ENCODE measurements around the gene CSMD2. TPM values are rescaled to one million over a fixed set of nuclear protein-coding genes. Genes with fewer than 3 reads are reported as not detected.

The CSMD2 gene
- total RNA-seq, 1 experiment from 2014 or later: 2.8 TPM

DNA sequence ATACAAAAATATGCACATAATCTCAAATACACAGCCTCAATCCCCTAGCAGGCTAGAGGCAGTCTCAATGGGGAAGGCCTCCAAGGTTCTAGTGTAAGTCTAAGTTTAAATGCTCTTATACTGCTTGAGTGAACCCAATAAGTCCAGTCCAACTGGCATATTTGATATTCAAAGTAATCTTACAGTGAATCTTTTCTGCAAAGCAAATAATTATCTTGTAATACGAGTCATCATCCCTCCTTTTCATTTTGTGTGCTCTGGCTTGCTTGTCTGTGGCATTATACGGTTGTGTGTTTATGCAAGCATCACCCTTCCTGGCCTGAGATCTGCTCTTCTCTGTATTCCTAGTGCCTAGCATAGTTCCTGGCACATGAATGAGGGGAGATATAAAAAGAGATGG lies 468.1 kb downstream of the CSMD2 start:
- Histone ChIP-seq H3K4me3 (ENCODE audit: low read depth, low read length, poor library complexity, severe bottlenecking) (no peak overlapping the region), H3K27me3 (replicated peaks; ENCODE audit: insufficient read depth, low read depth, low read length, poor library complexity) (no peaks in the 10 kb centered on the region), H3K9me3 (ENCODE audit: low read depth, low read length, poor library complexity, severe bottlenecking) (no peaks in the 10 kb centered on the region), H3K4me1 (ENCODE audit: insufficient read depth, low read length, poor library complexity, severe bottlenecking) (no peaks in the 10 kb centered on the region), H3K27ac (ENCODE audit: low read depth, low read length, poor library complexity, severe bottlenecking) (no peak overlapping the region), H3K36me3 (ENCODE audit: insufficient read depth, low read length, poor library complexity, severe bottlenecking) (no peaks in the 10 kb centered on the region)
- no peak for DNase-seq (ENCODE audit: low spot score)
- intact Hi-C loops (cut with micrococcal nuclease; ENCODE audit: unreplicated experiment): no loop called here
- TF ChIP-seq EZH2 (IDR thresholded peaks at IDR 0.05; ENCODE audit: borderline replicate concordance, low read depth, low read length, poor library complexity, severe bottlenecking): no peak
- TF ChIP-seq, protein P1, sequence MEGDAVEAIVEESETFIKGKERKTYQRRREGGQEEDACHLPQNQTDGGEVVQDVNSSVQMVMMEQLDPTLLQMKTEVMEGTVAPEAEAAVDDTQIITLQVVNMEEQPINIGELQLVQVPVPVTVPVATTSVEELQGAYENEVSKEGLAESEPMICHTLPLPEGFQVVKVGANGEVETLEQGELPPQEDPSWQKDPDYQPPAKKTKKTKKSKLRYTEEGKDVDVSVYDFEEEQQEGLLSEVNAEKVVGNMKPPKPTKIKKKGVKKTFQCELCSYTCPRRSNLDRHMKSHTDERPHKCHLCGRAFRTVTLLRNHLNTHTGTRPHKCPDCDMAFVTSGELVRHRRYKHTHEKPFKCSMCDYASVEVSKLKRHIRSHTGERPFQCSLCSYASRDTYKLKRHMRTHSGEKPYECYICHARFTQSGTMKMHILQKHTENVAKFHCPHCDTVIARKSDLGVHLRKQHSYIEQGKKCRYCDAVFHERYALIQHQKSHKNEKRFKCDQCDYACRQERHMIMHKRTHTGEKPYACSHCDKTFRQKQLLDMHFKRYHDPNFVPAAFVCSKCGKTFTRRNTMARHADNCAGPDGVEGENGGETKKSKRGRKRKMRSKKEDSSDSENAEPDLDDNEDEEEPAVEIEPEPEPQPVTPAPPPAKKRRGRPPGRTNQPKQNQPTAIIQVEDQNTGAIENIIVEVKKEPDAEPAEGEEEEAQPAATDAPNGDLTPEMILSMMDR (conservative IDR thresholded peaks at IDR 0.05; ENCODE audit: low read depth, low read length): no peak
- ChIA-PET CTCF (no interaction called here), POLR2A (ENCODE audit: low non-redundant PET) (no interaction called here)
- no TSS peak for BruUV-seq (replicated peaks)

DNA sequence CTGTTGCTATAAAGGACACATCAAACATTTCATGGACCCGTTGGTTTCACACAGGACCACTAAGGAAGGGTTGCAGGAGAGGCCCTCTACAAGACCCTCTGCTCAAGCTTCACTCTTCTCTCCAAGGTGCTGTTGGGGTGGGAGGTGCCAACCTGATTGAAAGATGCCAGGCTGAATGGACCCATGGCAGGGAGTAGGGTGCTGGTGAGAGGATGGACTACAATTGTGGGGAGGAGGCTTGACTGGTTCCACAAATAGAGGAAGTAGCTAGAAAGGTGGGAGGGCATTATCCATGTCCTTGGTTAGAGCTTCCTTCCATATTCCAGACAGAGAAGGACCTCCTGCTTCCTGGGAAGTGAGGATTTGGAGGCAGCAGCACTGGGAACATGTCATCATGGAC lies 468.7 kb downstream of the CSMD2 start:
- intact Hi-C loops (cut with micrococcal nuclease; ENCODE audit: unreplicated experiment): no loop called here
- CTCF ChIA-PET: no interaction called here
- no TSS peak for BruUV-seq (replicated peaks)
- H3K27me3 ChIP-seq (replicated peaks; ENCODE audit: insufficient read depth, low read depth, low read length, poor library complexity): no peaks in the 10 kb centered on the region
- H3K4me3 ChIP-seq (ENCODE audit: low read depth, low read length, poor library complexity, severe bottlenecking): no peak overlapping the region
- no peaks in the 10 kb centered on the region for H3K36me3 ChIP-seq (ENCODE audit: insufficient read depth, low read length, poor library complexity, severe bottlenecking)
- POLR2A ChIA-PET (ENCODE audit: low non-redundant PET): no interaction called here
- TF ChIP-seq, protein P1 (conservative IDR thresholded peaks at IDR 0.05; ENCODE audit: low read depth, low read length): no peak
- TF ChIP-seq EZH2 (IDR thresholded peaks at IDR 0.05; ENCODE audit: borderline replicate concordance, low read depth, low read length, poor library complexity, severe bottlenecking): no peak
- H3K4me1 ChIP-seq (ENCODE audit: insufficient read depth, low read length, poor library complexity, severe bottlenecking): no peaks in the 10 kb centered on the region
- no peak overlapping the region for H3K27ac ChIP-seq (ENCODE audit: low read depth, low read length, poor library complexity, severe bottlenecking)
- H3K9me3 ChIP-seq (ENCODE audit: low read depth, low read length, poor library complexity, severe bottlenecking): no peaks in the 10 kb centered on the region
- no peak for DNase-seq (ENCODE audit: low spot score)

DNA sequence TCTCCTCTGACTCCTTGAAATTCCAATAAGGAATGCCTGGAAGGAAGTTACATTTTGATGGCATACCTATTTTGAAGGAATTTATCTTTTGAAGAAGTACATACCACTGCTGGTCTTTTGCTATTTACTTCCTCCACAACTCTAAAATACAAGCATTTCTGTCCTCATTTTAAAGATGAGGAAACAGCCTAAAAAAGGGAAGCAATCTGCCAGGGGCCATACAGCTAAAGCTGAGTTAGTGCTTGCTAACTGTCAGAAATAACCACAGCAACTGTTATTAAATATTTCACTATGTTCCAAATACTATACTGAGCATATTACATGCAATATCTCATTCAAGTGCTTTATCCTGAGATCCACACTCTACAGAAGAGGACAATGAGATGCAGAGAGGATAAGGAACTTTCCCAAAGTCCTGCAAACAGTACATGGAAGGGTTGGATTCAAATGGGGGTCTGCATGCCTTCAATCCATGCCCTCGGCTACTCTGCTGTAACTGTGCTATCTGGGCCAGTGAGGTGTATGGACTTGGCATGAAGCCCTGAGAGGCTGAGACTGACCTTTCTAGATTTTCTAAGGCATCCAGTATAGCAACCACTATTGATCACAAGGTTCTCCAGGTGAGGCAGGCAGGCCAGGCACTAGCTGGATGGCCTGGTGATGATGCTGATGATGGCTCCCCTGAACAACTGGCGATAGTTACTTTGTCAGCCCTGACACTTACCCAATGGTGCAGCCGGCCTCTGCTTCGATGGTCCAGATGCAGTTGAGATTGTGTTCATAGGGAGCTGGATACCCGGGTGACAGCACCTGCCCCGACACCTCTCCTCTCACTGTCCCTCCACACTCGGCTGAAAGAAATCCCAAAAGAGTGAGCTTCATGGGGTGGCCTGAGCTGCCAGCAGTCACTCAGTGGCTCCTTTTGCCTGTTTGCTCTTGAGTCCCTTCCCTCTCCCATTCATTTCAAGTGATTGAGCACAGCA lies 472.5 kb downstream of the CSMD2 start:
- CTCF ChIA-PET: no interaction called here

More for the DNA sequence above, 472.5 kb downstream of the CSMD2 start:
- no peak for TF ChIP-seq EZH2 (IDR thresholded peaks at IDR 0.05; ENCODE audit: borderline replicate concordance, low read depth, low read length, poor library complexity, severe bottlenecking)
- TF ChIP-seq, protein P1 (conservative IDR thresholded peaks at IDR 0.05; ENCODE audit: low read depth, low read length): no peak
- no peaks in the 10 kb centered on the region for H3K36me3 ChIP-seq (ENCODE audit: insufficient read depth, low read length, poor library complexity, severe bottlenecking)
- intact Hi-C loops (cut with micrococcal nuclease; ENCODE audit: unreplicated experiment): no loop called here
- H3K4me1 ChIP-seq (ENCODE audit: insufficient read depth, low read length, poor library complexity, severe bottlenecking): no peaks in the 10 kb centered on the region
- no TSS peak for BruUV-seq (replicated peaks)
- no peak overlapping the region for H3K27ac ChIP-seq (ENCODE audit: low read depth, low read length, poor library complexity, severe bottlenecking)
- POLR2A ChIA-PET (ENCODE audit: low non-redundant PET): no interaction called here
- no peak for DNase-seq (ENCODE audit: low spot score)
- H3K4me3 ChIP-seq (ENCODE audit: low read depth, low read length, poor library complexity, severe bottlenecking): no peak overlapping the region
- H3K27me3 ChIP-seq (replicated peaks; ENCODE audit: insufficient read depth, low read depth, low read length, poor library complexity): peaks cover 6% of the 10 kb centered on the region
- no peaks in the 10 kb centered on the region for H3K9me3 ChIP-seq (ENCODE audit: low read depth, low read length, poor library complexity, severe bottlenecking)
